HepG2 (cell line): ENCODE results near the gene DMAC2L. TPM values are rescaled to one million over a fixed set of nuclear protein-coding genes. Genes with fewer than 3 reads are reported as not detected.

ENCODE experiments used
- ATAC-seq: fragments of 200-7000 bp; cut with Tn5 transposase; 3 replicates; pipeline ENCODE4 v1.9.1; 2020; ENCODE audit warnings: mild to moderate bottlenecking, moderate library complexity
- BruUV-seq: library from RNA; stranded (reverse); fragments of 400-500 nt; replicated peaks from 2 replicates; lab custom pipeline; 2021; lab: Mats Ljungman, UMichigan
- CTCF ChIA-PET: fragments of 300-600 bp; formaldehyde crosslinking; extraction: SDS; loops from one replicate; lab custom pipeline; 2021; ENCODE audit warnings: low total read pairs, inconsistent platforms, low intra/inter-chr PET ratio; lab: Yijun Ruan, JAX
- POLR2A ChIA-PET: fragments of 350-600 bp; sonication (Branson Sonifier 250); formaldehyde crosslinking; loops from one replicate; lab custom pipeline; 2020; ENCODE audit warnings: antibody characterized with exemption, inconsistent platforms; lab: Yijun Ruan, JAX
- DNase-seq: peaks from one replicate; pipeline ENCODE4 v3.0.0-alpha.2; 2015; ENCODE audit warnings: low spot score
- FAIRE-seq: peaks from 3 replicates; lab custom pipeline; 2011; peaks lifted over from hg19 to GRCh38; lab: Jason Lieb, UNC
- H2AFZ ChIP-seq: one replicate; pipeline ENCODE4 v1.6.1; 2011; ENCODE audit warnings: low read length, inconsistent platforms
- H3K27ac ChIP-seq: fragments of 300-600 bp; 3 replicates; pipeline ENCODE4 v1.8.0; 2011; ENCODE audit warnings: mixed run types, mild to moderate bottlenecking, mixed read lengths, low read length, inconsistent platforms; ENCODE audit not compliant: insufficient read depth; ENCODE audit errors: extremely low read length
- H3K27me3 ChIP-seq, 2 experiments: fragments of 200-600 bp in 1 of 2; 2 replicates in 1 of 2; 3 replicates in 1 of 2; pipeline versions ENCODE4 v1.6.0 to v1.8.0; 2011; ENCODE audit warnings: low read length in 2 of 2, mild to moderate bottlenecking in 2 of 2, moderate library complexity in 2 of 2, inconsistent platforms in 1 of 2; ENCODE audit not compliant: insufficient read depth in 2 of 2, control insufficient read depth in 1 of 2
- H3K36me3 ChIP-seq, 2 experiments: fragments of 200-600 bp in 1 of 2; replicated peaks in 1 of 2; 2 replicates in 1 of 2; 3 replicates in 1 of 2; pipeline versions ENCODE4 v1.5.1 to v1.8.0; 2011; ENCODE audit warnings: low read length in 2 of 2, inconsistent platforms in 1 of 2; ENCODE audit not compliant: insufficient read depth in 2 of 2, control insufficient read depth in 1 of 2
- H3K4me1 ChIP-seq: 2 replicates; pipeline ENCODE4 v1.5.1; 2012; ENCODE audit warnings: low read length, inconsistent platforms; ENCODE audit not compliant: insufficient read depth
- H3K4me2 ChIP-seq: 2 replicates; pipeline ENCODE4 v1.6.0; 2011; ENCODE audit warnings: low read depth, low read length, inconsistent platforms
- H3K4me3 ChIP-seq, 3 experiments: fragments of 200-600 bp in 1 of 3; sonication (generic), shearing (Covaris generic) in 1 of 3; replicated peaks in 1 of 3; 2 replicates each; pipeline ENCODE4 v1.5.1; 2011 to 2016; ENCODE audit warnings: low read length in 3 of 3, inconsistent platforms in 2 of 3, low read depth in 2 of 3, mild to moderate bottlenecking in 2 of 3, control low read depth in 1 of 3, mixed read lengths in 1 of 3; ENCODE audit not compliant: insufficient read depth in 1 of 3
- H3K79me2 ChIP-seq: one replicate; pipeline ENCODE4 v1.6.1; 2011; ENCODE audit warnings: low read length, inconsistent platforms; ENCODE audit not compliant: insufficient read depth
- H3K9ac ChIP-seq: 2 replicates; pipeline ENCODE4 v1.6.0; 2011; ENCODE audit warnings: mild to moderate bottlenecking, low read depth, low read length, inconsistent platforms; ENCODE audit not compliant: insufficient read depth
- H3K9me3 ChIP-seq: 2 replicates; pipeline ENCODE4 v1.5.1; 2012; ENCODE audit warnings: mild to moderate bottlenecking, low read length
- H4K20me1 ChIP-seq: 2 replicates; pipeline ENCODE4 v1.6.0; 2011; ENCODE audit warnings: inconsistent platforms, mild to moderate bottlenecking, low read length, moderate library complexity; ENCODE audit not compliant: insufficient read depth
- ERF ChIP-seq: IDR thresholded peaks from 2 replicates; pipeline ENCODE4 v1.6.1; 2018; ENCODE audit warnings: missing biosample characterization, missing genetic modification reagents
- HIVEP1 ChIP-seq: sonication (generic); formaldehyde crosslinking; IDR thresholded peaks from 2 replicates; pipeline ENCODE4 v1.4.0; 2020; ENCODE audit warnings: mild to moderate bottlenecking, missing genetic modification reagents
- PITX1 ChIP-seq: sonication (generic); formaldehyde crosslinking; IDR thresholded peaks from 2 replicates; pipeline ENCODE4 v1.5.1; 2020; ENCODE audit warnings: mild to moderate bottlenecking, missing genetic modification reagents
- SMYD3 ChIP-seq: sonication (generic); formaldehyde crosslinking; IDR thresholded peaks from 2 replicates; pipeline ENCODE4 v1.8.1; 2023; ENCODE audit warnings: mild to moderate bottlenecking, missing genetic modification reagents
- TOE1 ChIP-seq: sonication (generic); formaldehyde crosslinking; IDR thresholded peaks from 2 replicates; pipeline ENCODE4 v1.4.0; 2020; ENCODE audit warnings: mild to moderate bottlenecking, missing genetic modification reagents
- ZNF570 ChIP-seq: sonication (generic); formaldehyde crosslinking; IDR thresholded peaks from 2 replicates; pipeline ENCODE4 v1.4.0; 2020; ENCODE audit warnings: mild to moderate bottlenecking, missing genetic modification reagents, borderline replicate concordance
- in situ Hi-C: cut with HindIII; loops from 2 replicates; pipeline ENCODE4 v1.10.0; 2017; ENCODE audit warnings: low pct_unique_long_range_greater_than_20kb; ENCODE audit not compliant: extremely low pct_ligation_motif_present
- intact Hi-C: fragments of 100-400 bp; cut with micrococcal nuclease; formaldehyde crosslinking; loops from one replicate; pipeline ENCODE4 v1.10.0; 2022; ENCODE audit not compliant: unreplicated experiment
- polyA plus RNA-seq, 8 experiments: library from polyadenylated mRNA; depleted of rRNA in 3 of 8; stranded (reverse) in 7 of 8; unstranded in 1 of 8; fragments of >200 nt; fragmentation: Illumina TruSeq in 4 of 8; extraction: Trizol in 4 of 8; gene quantifications; 2 replicates each; pipeline versions ENCODE4 v1.2.1 to v1.2.3, GENCODE V29; 2011 to 2016; ENCODE audit warnings: low read depth in 4 of 8, missing spikeins in 1 of 8, mixed read lengths in 1 of 8; ENCODE audit not compliant: insufficient read depth in 1 of 8
- total RNA-seq, 5 experiments: library from RNA; depleted of rRNA; stranded (reverse); fragments of >200 nt; fragmentation: Illumina TruSeq; extraction: Trizol; gene quantifications; 2 replicates each; pipeline ENCODE4 v1.2.3, GENCODE V29; 2016; ENCODE audit warnings: low read depth in 1 of 5
- TF ChIP-seq, protein P1 (sequence below): sonication (generic); formaldehyde crosslinking; IDR thresholded peaks from 2 replicates; pipeline ENCODE4 v1.4.0; 2020; ENCODE audit warnings: missing genetic modification reagents
- TF ChIP-seq, protein P2 (sequence below): sonication (generic); formaldehyde crosslinking; IDR thresholded peaks from 2 replicates; pipeline ENCODE4 v1.5.1; 2020; ENCODE audit warnings: mild to moderate bottlenecking, missing genetic modification reagents, borderline replicate concordance
- TF ChIP-seq, protein P3 (sequence below): sonication (generic); formaldehyde crosslinking; IDR thresholded peaks from 2 replicates; pipeline ENCODE4 v1.4.0; 2020; ENCODE audit warnings: missing genetic modification reagents
- TF ChIP-seq, protein P4 (sequence below): sonication (generic); formaldehyde crosslinking; IDR thresholded peaks from 2 replicates; pipeline ENCODE4 v1.4.0; 2020; ENCODE audit warnings: missing genetic modification reagents, borderline replicate concordance

Gene DMAC2L
- total and polyA plus RNA-seq, 2 of the 13 experiments (the other 11 are each of a cell fraction or from before 2014, with no cell fraction given): 19.4 to 23.2 TPM

DNA sequence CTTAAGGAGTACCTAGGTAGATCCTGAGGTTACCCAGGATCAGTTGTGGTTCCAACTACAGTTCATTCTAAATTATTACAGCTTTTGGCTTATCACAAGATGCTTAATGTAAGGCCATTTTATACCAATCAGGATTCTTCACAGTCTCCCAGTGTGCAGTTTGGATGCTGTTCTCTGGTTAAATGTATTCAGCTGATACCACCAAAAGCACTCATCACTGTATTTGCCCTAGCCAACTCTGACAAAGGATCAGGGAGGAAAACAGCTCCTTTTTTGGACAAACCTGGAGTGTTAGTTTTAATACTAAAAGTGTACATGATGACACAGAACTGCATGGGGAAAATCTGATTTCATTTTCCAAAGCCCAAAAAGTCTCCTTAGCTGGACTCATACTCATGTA is 19.5 kb downstream of the DMAC2L start:
- ATAC-seq: no peak
- H3K4me1 ChIP-seq: peaks cover 14% of the 10 kb centered on the region
- intact Hi-C loops: no loop called here

More for the DNA sequence above, 19.5 kb downstream of the DMAC2L start:
- in situ Hi-C loops: no loop called here
- Histone ChIP-seq H3K27ac (no peak overlapping the region), H3K9me3 (no peaks in the 10 kb centered on the region), H3K4me3 (no peak overlapping the region), H3K27me3 (no peaks in the 10 kb centered on the region), H3K4me2 (no peak overlapping the region), H3K79me2 (no peaks in the 10 kb centered on the region), H2AFZ (no peak overlapping the region), H4K20me1 (no peaks in the 10 kb centered on the region), H3K9ac (no peak overlapping the region), H3K36me3 (0 out of 5 replicates have a peak, but pooled peaks cover 0 to 16% of the 10 kb centered on the region in 2 experiments)
- ChIA-PET CTCF (no interaction called here), POLR2A (no interaction called here)
- no peak for FAIRE-seq
- no peak for DNase-seq
- BruUV-seq: no TSS peak
- TF ChIP-seq, protein P1, sequence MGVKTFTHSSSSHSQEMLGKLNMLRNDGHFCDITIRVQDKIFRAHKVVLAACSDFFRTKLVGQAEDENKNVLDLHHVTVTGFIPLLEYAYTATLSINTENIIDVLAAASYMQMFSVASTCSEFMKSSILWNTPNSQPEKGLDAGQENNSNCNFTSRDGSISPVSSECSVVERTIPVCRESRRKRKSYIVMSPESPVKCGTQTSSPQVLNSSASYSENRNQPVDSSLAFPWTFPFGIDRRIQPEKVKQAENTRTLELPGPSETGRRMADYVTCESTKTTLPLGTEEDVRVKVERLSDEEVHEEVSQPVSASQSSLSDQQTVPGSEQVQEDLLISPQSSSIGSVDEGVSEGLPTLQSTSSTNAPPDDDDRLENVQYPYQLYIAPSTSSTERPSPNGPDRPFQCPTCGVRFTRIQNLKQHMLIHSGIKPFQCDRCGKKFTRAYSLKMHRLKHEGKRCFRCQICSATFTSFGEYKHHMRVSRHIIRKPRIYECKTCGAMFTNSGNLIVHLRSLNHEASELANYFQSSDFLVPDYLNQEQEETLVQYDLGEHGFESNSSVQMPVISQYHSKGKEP (CRISPR knock-in tag): no peak
- TF ChIP-seq PITX1 (no peak), ERF (CRISPR knock-in tag) (no peak), HIVEP1 (CRISPR knock-in tag) (no peak), ZNF570 (CRISPR knock-in tag) (no peak), SMYD3 (no peak), TOE1 (CRISPR knock-in tag) (no peak)
- TF ChIP-seq, protein P2, sequence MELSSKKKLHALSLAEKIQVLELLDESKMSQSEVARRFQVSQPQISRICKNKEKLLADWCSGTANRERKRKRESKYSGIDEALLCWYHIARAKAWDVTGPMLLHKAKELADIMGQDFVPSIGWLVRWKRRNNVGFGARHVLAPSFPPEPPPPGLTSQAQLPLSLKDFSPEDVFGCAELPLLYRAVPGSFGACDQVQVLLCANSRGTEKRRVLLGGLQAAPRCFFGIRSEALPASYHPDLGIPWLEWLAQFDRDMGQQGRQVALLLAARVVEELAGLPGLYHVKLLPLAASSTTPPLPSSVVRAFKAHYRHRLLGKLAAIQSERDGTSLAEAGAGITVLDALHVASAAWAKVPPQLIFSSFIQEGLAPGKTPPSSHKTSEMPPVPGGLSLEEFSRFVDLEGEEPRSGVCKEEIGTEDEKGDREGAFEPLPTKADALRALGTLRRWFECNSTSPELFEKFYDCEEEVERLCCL (CRISPR knock-in tag): no peak
- TF ChIP-seq, protein P3, sequence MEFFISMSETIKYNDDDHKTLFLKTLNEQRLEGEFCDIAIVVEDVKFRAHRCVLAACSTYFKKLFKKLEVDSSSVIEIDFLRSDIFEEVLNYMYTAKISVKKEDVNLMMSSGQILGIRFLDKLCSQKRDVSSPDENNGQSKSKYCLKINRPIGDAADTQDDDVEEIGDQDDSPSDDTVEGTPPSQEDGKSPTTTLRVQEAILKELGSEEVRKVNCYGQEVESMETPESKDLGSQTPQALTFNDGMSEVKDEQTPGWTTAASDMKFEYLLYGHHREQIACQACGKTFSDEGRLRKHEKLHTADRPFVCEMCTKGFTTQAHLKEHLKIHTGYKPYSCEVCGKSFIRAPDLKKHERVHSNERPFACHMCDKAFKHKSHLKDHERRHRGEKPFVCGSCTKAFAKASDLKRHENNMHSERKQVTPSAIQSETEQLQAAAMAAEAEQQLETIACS (CRISPR knock-in tag): no peak
- TF ChIP-seq, protein P4, sequence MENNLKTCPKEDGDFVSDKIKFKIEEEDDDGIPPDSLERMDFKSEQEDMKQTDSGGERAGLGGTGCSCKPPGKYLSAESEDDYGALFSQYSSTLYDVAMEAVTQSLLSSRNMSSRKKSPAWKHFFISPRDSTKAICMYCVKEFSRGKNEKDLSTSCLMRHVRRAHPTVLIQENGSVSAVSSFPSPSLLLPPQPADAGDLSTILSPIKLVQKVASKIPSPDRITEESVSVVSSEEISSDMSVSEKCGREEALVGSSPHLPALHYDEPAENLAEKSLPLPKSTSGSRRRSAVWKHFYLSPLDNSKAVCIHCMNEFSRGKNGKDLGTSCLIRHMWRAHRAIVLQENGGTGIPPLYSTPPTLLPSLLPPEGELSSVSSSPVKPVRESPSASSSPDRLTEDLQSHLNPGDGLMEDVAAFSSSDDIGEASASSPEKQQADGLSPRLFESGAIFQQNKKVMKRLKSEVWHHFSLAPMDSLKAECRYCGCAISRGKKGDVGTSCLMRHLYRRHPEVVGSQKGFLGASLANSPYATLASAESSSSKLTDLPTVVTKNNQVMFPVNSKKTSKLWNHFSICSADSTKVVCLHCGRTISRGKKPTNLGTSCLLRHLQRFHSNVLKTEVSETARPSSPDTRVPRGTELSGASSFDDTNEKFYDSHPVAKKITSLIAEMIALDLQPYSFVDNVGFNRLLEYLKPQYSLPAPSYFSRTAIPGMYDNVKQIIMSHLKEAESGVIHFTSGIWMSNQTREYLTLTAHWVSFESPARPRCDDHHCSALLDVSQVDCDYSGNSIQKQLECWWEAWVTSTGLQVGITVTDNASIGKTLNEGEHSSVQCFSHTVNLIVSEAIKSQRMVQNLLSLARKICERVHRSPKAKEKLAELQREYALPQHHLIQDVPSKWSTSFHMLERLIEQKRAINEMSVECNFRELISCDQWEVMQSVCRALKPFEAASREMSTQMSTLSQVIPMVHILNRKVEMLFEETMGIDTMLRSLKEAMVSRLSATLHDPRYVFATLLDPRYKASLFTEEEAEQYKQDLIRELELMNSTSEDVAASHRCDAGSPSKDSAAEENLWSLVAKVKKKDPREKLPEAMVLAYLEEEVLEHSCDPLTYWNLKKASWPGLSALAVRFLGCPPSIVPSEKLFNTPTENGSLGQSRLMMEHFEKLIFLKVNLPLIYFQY (CRISPR knock-in tag): no peak
- TF ChIP-seq, all 625 proteins: peak for 0
